H9 (cell line): Measurements from ENCODE around the gene HUWE1. TPM values are rescaled to one million over a fixed set of nuclear protein-coding genes. Genes with fewer than 3 reads are reported as not detected.

Experiments used
- DNase-seq: peaks from one replicate; pipeline ENCODE4 v3.0.0-alpha.2; 2017
- H2AFZ ChIP-seq: one replicate; pipeline ENCODE4 v1.6.1; 2013; ENCODE audit warnings: mild to moderate bottlenecking, low read length, control low read depth, moderate library complexity
- H2AK5ac ChIP-seq: 2 replicates; pipeline ENCODE4 v1.6.1; 2013; ENCODE audit warnings: low read length, control low read depth, mixed read lengths; ENCODE audit not compliant: insufficient read length
- H2BK120ac ChIP-seq: one replicate; pipeline ENCODE4 v1.6.1; 2013; ENCODE audit warnings: low read depth, mild to moderate bottlenecking, low read length, control low read depth, inconsistent platforms; ENCODE audit not compliant: poor library complexity, severe bottlenecking
- H2BK12ac ChIP-seq: 2 replicates; pipeline ENCODE4 v1.6.1; 2013; ENCODE audit warnings: low read length, control low read depth, mixed read lengths, low read depth; ENCODE audit not compliant: insufficient read length
- H2BK15ac ChIP-seq: 2 replicates; pipeline ENCODE4 v1.6.1; 2013; ENCODE audit warnings: low read depth, low read length, control low read depth
- H2BK20ac ChIP-seq: one replicate; pipeline ENCODE4 v1.6.1; 2013; ENCODE audit warnings: low read depth, mild to moderate bottlenecking, low read length, control low read depth, inconsistent platforms; ENCODE audit not compliant: poor library complexity, severe bottlenecking
- H2BK5ac ChIP-seq: 2 replicates; pipeline ENCODE4 v1.6.1; 2013; ENCODE audit warnings: low read length, control low read depth, mixed read lengths; ENCODE audit not compliant: insufficient read length
- H3K14ac ChIP-seq: 2 replicates; pipeline ENCODE4 v1.6.1; 2013; ENCODE audit warnings: low read length, control low read depth; ENCODE audit not compliant: insufficient read depth
- H3K18ac ChIP-seq: 2 replicates; pipeline ENCODE4 v1.6.1; 2013; ENCODE audit warnings: low read depth, mild to moderate bottlenecking, mixed read lengths, low read length, control low read depth; ENCODE audit not compliant: insufficient read length
- H3K23ac ChIP-seq: 2 replicates; pipeline ENCODE4 v1.6.1; 2013; ENCODE audit warnings: low read length, control low read depth, mixed read lengths, low read depth; ENCODE audit not compliant: insufficient read length
- H3K23me2 ChIP-seq: 2 replicates; pipeline ENCODE4 v1.6.1; 2013; ENCODE audit warnings: low read depth, mild to moderate bottlenecking, mixed read lengths, low read length, control low read depth; ENCODE audit not compliant: insufficient read length, poor library complexity, severe bottlenecking
- H3K27ac ChIP-seq: 2 replicates; pipeline ENCODE4 v1.5.1; 2013; ENCODE audit warnings: low read length, control low read depth, mixed read lengths, low read depth; ENCODE audit not compliant: insufficient read length
- H3K27me3 ChIP-seq: 2 replicates; pipeline ENCODE4 v1.6.1; 2013; ENCODE audit warnings: low read length, control low read depth, inconsistent platforms; ENCODE audit not compliant: insufficient read depth
- H3K4ac ChIP-seq: 2 replicates; pipeline ENCODE4 v1.6.1; 2013; ENCODE audit warnings: low read depth, mild to moderate bottlenecking, control low read depth, inconsistent platforms, low read length, moderate library complexity
- H3K4me1 ChIP-seq: 2 replicates; pipeline ENCODE4 v1.6.1; 2013; ENCODE audit warnings: low read length, control low read depth, inconsistent platforms; ENCODE audit not compliant: insufficient read depth
- H3K4me2 ChIP-seq: 2 replicates; pipeline ENCODE4 v1.6.1; 2013; ENCODE audit warnings: low read length, control low read depth, mixed read lengths; ENCODE audit not compliant: insufficient read length, insufficient read depth
- H3K56ac ChIP-seq: 2 replicates; pipeline ENCODE4 v1.6.1; 2013; ENCODE audit warnings: low read depth, mild to moderate bottlenecking, mixed read lengths, low read length, control low read depth; ENCODE audit not compliant: insufficient read length
- H3K79me1 ChIP-seq: 2 replicates; pipeline ENCODE4 v1.6.1; 2013; ENCODE audit warnings: low read depth, mild to moderate bottlenecking, moderate library complexity, low read length, control low read depth, inconsistent platforms; ENCODE audit not compliant: insufficient read depth, poor library complexity, severe bottlenecking
- H3K79me2 ChIP-seq: 2 replicates; pipeline ENCODE4 v1.6.1; 2013; ENCODE audit warnings: low read length, control low read depth, inconsistent platforms; ENCODE audit not compliant: insufficient read depth
- H3K9ac ChIP-seq: 2 replicates; pipeline ENCODE4 v1.6.1; 2013; ENCODE audit warnings: low read length, control low read depth, mixed read lengths; ENCODE audit not compliant: insufficient read length; ENCODE audit errors: extremely low read depth
- H3K9me3 ChIP-seq: one replicate; pipeline ENCODE4 v1.6.1; 2013; ENCODE audit warnings: low read depth, low read length, inconsistent platforms; ENCODE audit not compliant: control insufficient read depth
- H3T11ph ChIP-seq: one replicate; pipeline ENCODE4 v1.6.1; 2013; ENCODE audit warnings: mild to moderate bottlenecking, low read length, control low read depth, inconsistent platforms
- H4K20me1 ChIP-seq: one replicate; pipeline ENCODE4 v1.6.1; 2013; ENCODE audit not compliant: control insufficient read depth, insufficient read length, insufficient read depth
- H4K5ac ChIP-seq: 2 replicates; pipeline ENCODE4 v1.6.1; 2013; ENCODE audit warnings: low read depth, mild to moderate bottlenecking, mixed read lengths, low read length, control low read depth; ENCODE audit not compliant: insufficient read length
- H4K8ac ChIP-seq: replicated peaks from 2 replicates; pipeline ENCODE4 v1.6.1; 2013; ENCODE audit warnings: low read length, control low read depth, mixed read lengths, low read depth; ENCODE audit not compliant: insufficient read length
- H4K91ac ChIP-seq: 2 replicates; pipeline ENCODE4 v1.6.1; 2013; ENCODE audit warnings: low read depth, mild to moderate bottlenecking, moderate library complexity, mixed read lengths, low read length, control low read depth; ENCODE audit not compliant: insufficient read length
- H3K27ac Mint-ChIP-seq, 3 experiments: 2 replicates in 2 of 3; 3 replicates in 1 of 3; pipeline ENCODE4 v1.8.0; 2020 to 2021; ENCODE audit warnings: mixed read lengths in 3 of 3, mild to moderate bottlenecking in 1 of 3, moderate library complexity in 1 of 3
- H3K27me3 Mint-ChIP-seq: 2 replicates; pipeline ENCODE4 v1.8.0; 2021; ENCODE audit warnings: low read depth, mild to moderate bottlenecking, moderate library complexity, mixed read lengths
- H3K36me3 Mint-ChIP-seq, 3 experiments: 2 replicates in 2 of 3; 3 replicates in 1 of 3; pipeline ENCODE4 v1.8.0; 2020 to 2021; ENCODE audit warnings: low read depth in 3 of 3, mixed read lengths in 3 of 3; ENCODE audit not compliant: insufficient read depth in 1 of 3
- H3K4me1 Mint-ChIP-seq, 2 experiments: 2 replicates each; pipeline ENCODE4 v1.8.0; 2020; ENCODE audit warnings: mixed read lengths in 2 of 2
- H3K4me3 Mint-ChIP-seq, 2 experiments: 2 replicates in 1 of 2; 3 replicates in 1 of 2; pipeline ENCODE4 v1.8.0; 2020 to 2021; ENCODE audit warnings: mild to moderate bottlenecking in 2 of 2, mixed read lengths in 2 of 2, moderate library complexity in 1 of 2
- H3K9me3 Mint-ChIP-seq, 2 experiments: 2 replicates in 1 of 2; 3 replicates in 1 of 2; pipeline ENCODE4 v1.8.0; 2020; ENCODE audit warnings: mild to moderate bottlenecking in 2 of 2, mixed read lengths in 2 of 2, moderate library complexity in 1 of 2
- WGBS: extraction: QIAGEN DNeasy Blood & Tissue Kit; methylation state at CpG from one replicate; pipeline ENCODE4 v1.1.7; 2013; ENCODE audit warnings: missing lambda C conversion rate, low lambda C conversion rate, mixed read lengths; ENCODE audit not compliant: insufficient read length; ENCODE audit errors: extremely low coverage; 5-methylcytosine and 5-hydroxymethylcytosine counted together
- total RNA-seq: library from RNA; stranded (reverse); gene quantifications from 2 replicates; pipeline ENCODE4 v1.2.1, GENCODE V29; 2021
- TF ChIP-seq, protein P1 (sequence below): fragments of 200-600 bp; sonication (generic); conservative IDR thresholded peaks from 3 replicates; pipeline ENCODE4 v1.8.0; 2021; ENCODE audit warnings: antibody characterized with exemption, mild to moderate bottlenecking

The HUWE1 gene
- total RNA-seq, 1 experiment from 2014 or later = 230 TPM

DNA sequence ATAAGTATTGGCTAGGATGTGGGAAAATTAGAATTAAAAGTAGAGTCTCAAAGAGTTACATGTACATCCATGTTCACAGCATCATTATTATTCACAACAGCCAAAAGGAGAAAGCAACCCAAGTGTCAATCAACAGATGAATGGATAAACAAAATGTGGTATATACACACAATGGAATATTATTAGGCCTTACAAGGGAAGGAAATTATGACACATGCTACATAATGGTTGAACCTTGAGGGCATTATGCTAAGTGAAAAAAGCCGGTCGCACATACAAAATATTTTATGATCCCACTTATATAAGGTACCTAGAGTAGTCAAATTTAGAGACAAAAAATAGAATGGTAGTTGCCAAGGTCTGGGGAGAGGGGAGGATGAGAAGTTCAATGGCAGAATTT lies 80.1 kb downstream of the HUWE1 start:
- Histone ChIP-seq H4K91ac (no peak overlapping the region), H2BK12ac (no peak overlapping the region), H4K5ac (no peak overlapping the region), H3T11ph (no peak overlapping the region), H4K8ac (no peak overlapping the region), H2BK120ac (no peak overlapping the region), H2AK5ac (no peak overlapping the region), H2BK15ac (no peak overlapping the region), H4K20me1 (no peaks in the 10 kb centered on the region), H3K4ac (no peak overlapping the region), H3K18ac (no peak overlapping the region), H3K14ac (no peak overlapping the region), H3K9ac (no peak overlapping the region), H2BK5ac (no peak overlapping the region), H3K27ac (no peak overlapping the region), H3K9me3 (peaks cover 17% of the 10 kb centered on the region), H2AFZ (no peak overlapping the region), H3K27me3 (no peaks in the 10 kb centered on the region), H3K23ac (no peak overlapping the region), H3K4me2 (no peak overlapping the region), H3K56ac (no peak overlapping the region), H3K79me1 (no peaks in the 10 kb centered on the region), H3K4me1 (no peaks in the 10 kb centered on the region), H3K79me2 (no peaks in the 10 kb centered on the region), H2BK20ac (no peak overlapping the region), H3K23me2 (no peaks in the 10 kb centered on the region)
- Mint-ChIP-seq H3K27ac (no peak overlapping the region; a peak in 1 of 7 replicates), H3K27me3 (no peaks in the 10 kb centered on the region), H3K4me3 (no peak overlapping the region), H3K9me3 (peaks cover 45 to 62% of the 10 kb centered on the region in 2 experiments), H3K36me3 (peaks cover 31 to 88% (median 75%) of the 10 kb centered on the region in 3 experiments; a peak in 6 of 7 replicates), H3K4me1 (no peaks in the 10 kb centered on the region)
- WGBS = no CpG with 5 or more reads among the region's 2 CpGs
- no peak for DNase-seq
- TF ChIP-seq, protein P1, sequence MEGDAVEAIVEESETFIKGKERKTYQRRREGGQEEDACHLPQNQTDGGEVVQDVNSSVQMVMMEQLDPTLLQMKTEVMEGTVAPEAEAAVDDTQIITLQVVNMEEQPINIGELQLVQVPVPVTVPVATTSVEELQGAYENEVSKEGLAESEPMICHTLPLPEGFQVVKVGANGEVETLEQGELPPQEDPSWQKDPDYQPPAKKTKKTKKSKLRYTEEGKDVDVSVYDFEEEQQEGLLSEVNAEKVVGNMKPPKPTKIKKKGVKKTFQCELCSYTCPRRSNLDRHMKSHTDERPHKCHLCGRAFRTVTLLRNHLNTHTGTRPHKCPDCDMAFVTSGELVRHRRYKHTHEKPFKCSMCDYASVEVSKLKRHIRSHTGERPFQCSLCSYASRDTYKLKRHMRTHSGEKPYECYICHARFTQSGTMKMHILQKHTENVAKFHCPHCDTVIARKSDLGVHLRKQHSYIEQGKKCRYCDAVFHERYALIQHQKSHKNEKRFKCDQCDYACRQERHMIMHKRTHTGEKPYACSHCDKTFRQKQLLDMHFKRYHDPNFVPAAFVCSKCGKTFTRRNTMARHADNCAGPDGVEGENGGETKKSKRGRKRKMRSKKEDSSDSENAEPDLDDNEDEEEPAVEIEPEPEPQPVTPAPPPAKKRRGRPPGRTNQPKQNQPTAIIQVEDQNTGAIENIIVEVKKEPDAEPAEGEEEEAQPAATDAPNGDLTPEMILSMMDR = no peak
